Sciatic nerve (tissue), 2 donors: ENCODE measurements around the gene MATK. TPM values are rescaled to one million over a fixed set of nuclear protein-coding genes. Genes with fewer than 3 reads are reported as not detected.
"Not testable (repeated sequence)": the region's sequence is repeated elsewhere in the genome, so short reads cannot be mapped to it uniquely, and the experiment has no call there.

ENCODE experiments used
- ATAC-seq: fragments of 200-7000 bp; cut with Tn5 transposase; one replicate; pipeline ENCODE4 v1.9.1; 2020; ENCODE audit warnings: mild to moderate bottlenecking, moderate library complexity
- DNase-seq: peaks from one replicate; pipeline ENCODE4 v3.0.0-alpha.2; 2020; ENCODE audit warnings: low spot score
- intact Hi-C: fragments of 100-400 bp; cut with DNase I; formaldehyde crosslinking; loops from one replicate; pipeline ENCODE4 v1.14.2; 2022
- total RNA-seq: library from RNA; stranded (reverse); fragmentation: NEBNext Ultra II Directional; extraction: Animal tissue kit (Norgen Biotek cat#: 25700); gene quantifications from one replicate; pipeline ENCODE4 v1.2.1, GENCODE V29; 2021
- donor health status: DM: no; HTN: no; CAD: no.
- donor health status: DM: no; HTN: no; CAD: no.

The MATK gene
- total RNA-seq, 1 donor from 2014 or later = 1.6 TPM

DNA sequence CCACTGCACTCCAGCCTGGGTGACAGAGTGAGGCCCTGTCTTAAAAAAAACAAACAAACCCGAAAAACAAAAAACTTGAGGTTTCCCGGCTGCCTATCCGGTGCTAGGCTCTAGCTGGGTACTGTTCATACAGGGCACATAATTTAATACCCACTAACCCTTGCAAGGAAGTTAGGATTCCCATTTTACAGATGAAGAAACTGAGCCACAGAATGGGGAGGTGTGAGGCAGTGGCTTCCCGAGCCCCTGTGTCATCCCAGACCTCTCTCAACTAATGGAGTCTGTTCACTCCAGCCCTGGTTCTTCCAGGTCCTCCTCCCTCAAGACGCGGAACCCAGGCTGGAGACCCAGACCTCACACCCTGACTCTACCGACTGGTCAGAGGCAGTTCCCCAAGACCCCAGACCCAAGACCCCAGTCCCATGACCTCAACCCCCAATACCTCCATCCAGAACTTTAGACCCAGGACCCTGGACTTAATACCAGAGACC, 25.3 kb downstream of the MATK start:
- DNase-seq (no peak), ATAC-seq (no peak)
- intact Hi-C loops = no loop called here

DNA sequence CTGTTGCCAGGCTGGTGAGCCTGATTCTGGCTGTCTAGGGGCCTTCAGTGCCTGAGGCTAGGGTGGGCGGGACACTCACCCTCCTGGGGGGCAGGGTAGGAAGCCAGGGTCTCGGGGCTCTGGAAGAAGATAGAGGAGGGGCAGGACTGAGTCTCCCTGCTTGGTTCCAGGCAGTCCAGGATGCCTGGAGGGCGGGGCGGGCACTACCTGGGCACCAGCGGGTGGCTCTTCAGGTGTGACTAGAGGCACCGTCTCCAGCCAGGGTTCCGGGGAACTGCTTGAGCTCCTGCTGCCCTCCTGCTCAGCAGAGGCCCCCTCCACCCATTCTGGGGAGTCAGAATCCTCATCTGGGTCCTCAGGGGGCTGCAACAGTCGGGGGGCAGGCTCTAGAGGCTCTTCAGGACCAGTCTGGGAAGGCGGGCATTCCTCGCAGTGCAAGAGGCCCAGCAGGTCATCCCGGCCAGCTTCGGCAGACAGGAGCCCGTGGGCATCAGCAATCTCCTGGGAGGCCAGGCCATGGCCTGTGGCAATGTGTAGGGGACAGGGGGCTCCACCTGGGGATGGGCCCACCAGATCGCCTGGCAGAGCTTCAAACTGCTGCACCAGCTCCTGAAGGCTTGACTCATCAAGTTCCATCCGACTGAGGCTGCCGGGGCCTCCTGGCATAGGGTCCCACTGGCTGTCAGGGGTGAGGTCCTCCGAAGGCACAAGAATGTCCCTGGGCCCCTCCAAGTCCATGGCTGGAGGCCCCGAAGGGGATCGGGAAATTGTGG, 26.5 kb downstream of the MATK start:
- ATAC-seq (no peak), DNase-seq (no peak)
- intact Hi-C loops = no loop called here

DNA sequence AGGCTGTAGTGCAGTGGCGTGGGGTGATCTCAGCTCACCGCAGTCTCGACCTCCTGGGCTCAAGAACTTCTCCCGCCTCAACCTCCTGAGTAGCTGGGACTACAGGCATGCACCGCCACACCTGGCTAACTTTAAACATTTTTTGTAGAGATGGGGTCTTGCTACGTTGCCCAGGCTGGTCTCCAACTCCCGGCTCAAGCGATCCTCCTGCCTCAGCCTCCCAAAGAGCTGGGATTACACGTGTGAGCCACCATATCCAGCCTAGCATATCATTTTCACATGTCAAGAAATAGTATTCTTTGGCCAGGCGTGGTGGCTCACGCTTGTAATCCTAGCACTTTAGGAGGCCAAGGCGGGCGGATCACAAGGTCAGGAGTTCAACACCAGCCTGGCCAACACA, 27.9 kb downstream of the MATK start:
- intact Hi-C loops = not testable (repeated sequence)

DNA sequence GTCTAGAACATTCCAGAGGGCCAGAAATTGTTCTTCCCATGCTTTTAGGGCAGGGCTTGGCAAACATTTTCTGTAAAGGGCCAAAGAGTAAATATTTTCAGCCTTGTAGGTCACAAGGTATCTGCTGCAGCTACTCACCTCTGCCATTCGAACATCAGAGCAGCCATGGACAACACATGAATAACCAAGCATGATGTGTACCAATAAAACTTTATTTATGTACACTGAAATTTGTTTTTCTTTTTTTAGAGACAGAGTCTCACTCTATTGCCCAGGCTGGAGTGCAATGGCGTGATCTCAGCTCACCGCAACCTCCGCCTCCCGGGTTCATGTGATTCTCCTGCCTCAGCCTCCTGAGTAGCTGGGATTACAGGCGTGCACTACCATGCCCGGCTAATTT, 28.5 kb downstream of the MATK start:
- intact Hi-C loops, DNase-seq, ATAC-seq: not testable (repeated sequence)

More for the DNA sequence above, 27.9 kb downstream of the MATK start:
- DNase-seq, ATAC-seq: not testable (repeated sequence)

DNA sequence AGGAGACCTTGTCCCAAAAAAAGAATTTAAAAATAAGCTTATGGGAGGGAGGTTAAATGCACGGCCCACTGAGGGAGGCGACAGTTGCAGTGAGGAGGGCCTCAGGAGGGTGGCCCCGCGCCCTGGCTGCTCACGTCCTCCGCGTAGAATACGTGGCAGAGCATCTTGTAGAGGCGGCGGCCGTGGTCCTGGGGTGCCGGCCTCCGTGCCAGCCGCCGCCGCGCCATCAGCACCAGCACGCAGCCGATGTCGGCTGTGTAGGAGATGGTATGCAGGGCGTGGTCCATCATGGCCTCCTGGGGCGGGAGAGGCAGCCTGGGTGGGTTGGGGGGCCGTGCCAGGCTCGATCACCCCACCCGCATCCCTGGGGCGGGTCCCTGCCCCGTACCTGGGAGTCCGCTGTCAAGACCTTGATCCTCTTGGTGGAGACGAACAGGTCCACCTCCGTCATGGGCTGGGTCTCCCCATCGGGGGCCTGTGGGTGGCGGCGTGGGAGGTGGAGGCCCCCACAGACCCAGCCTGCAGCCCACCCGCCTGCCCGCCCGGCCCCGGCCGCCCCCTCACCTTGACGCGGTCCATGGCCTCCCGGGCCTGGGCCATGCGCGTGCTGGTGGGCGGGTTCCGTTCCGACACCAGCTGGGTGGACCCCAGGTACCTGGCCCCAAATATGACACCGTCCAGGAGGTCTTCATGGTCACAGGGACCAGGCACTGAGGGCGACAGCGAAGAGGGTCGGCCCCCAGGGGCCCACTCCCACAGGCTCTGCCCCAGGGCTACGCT, 32.4 kb downstream of the MATK start:
- no peak for ATAC-seq
- intact Hi-C loops = no loop called here
- no peak for DNase-seq

DNA sequence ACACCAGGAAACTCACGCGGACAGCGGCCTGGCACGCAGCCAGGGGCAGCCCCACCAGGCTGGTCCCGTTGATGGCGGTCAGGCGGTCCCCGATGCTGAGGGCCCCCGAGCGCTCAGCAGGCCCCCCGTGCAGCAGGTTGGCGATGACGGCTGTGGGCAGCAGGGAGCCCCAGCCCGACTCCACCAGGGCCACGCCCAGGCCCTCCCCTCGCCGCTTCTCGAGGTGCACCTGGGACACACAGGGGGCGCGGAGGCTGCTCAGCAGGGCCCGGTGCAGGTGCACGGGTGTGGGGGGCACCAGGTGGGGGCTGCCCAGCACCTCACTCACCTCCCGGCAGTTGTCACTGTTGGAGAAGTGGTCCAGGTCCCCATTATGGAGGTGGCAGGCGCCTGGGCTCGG, 33.7 kb downstream of the MATK start:
- ATAC-seq = no peak
- no peak for DNase-seq
- intact Hi-C loops = no loop called here

DNA sequence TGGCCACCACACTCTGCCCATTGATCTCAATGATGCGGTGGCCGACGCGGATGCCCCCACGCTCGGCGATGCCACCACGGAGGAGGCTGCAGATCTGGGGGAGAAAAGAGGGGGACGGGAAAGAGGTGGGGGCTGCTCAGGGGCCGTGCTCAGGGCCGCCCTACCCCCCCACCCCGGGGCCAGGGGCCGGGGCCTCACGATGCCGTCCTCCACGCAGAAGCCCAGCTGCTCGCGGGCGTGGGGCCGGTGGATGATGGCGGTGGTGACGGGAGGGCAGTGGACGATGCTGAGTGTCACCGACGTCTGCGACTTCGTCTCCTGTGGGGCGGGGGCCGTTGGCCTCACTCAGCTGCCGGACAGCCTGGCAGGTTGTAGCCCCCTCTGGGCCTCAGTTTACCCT, 34.9 kb downstream of the MATK start:
- intact Hi-C loops = no loop called here
- ATAC-seq (no peak), DNase-seq (no peak)

DNA sequence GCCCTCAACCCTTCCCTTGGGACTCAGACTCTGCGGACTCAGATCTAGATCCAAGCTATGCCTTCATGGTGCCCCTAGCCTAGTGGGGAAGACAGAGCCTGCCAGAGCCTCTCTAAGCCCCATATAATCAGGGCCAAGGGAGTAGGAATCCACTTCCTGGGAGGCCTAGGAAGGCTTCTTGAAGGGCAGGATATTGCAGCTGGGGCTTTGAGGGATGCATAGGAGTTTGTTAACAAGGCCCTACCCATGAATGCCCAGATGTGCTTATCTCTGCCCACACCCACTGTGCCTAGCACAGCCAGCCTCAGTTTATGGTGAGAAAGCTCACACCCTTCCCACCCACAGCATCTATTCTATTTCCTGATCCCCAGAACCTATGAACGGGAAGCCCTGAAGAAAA, 36.0 kb downstream of the MATK start:
- ATAC-seq (no peak), DNase-seq (no peak)
- intact Hi-C loops = no loop called here

DNA sequence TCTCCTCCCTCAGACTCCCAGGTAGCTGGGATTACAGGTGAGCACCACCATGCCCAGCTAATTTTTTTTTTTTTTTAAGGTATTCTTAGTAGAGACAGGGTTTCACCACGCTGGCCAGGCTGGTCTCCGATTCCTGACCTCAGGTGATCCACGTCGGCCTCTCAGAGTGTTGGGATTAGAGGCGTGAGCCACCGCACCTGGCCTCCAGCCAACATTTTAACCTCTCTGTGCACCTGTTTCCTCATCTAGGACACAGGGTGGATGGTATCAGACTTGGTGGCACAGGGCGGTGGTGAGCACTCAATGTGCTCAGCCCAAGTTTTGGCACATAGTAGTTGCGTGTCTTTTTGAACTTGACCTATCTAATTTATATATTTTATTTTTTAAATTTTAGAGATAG, 37.2 kb downstream of the MATK start:
- intact Hi-C loops = no loop called here
- ATAC-seq (no peak), DNase-seq (no peak)

DNA sequence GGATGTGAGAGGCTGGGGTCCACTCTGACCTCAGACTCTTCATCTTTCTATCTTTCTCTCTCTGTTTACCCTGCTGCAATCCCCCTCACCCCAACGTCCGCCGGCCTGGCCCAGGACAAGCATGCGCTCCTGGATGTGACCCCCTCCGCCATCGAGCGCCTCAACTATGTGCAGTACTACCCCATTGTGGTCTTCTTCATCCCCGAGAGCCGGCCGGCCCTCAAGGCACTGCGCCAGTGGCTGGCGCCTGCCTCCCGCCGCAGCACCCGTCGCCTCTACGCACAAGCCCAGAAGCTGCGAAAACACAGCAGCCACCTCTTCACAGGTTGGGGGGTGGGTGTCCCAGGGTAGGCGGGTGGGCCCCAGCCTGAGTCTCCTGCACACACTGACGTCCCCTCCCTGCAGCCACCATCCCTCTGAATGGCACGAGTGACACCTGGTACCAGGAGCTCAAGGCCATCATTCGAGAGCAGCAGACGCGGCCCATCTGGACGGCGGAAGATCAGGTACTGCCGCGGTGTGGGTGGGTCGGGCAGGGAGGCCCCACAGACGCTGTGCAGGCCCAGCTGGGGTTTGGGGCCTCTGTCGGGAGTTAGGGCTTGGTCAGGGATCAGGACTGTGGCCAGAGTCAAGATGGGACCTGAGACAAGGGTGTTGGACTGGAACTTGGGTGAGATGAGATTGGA, 39.7 kb downstream of the MATK start:
- DNase-seq (no peak), ATAC-seq (no peak)
- intact Hi-C loops = no loop called here

DNA sequence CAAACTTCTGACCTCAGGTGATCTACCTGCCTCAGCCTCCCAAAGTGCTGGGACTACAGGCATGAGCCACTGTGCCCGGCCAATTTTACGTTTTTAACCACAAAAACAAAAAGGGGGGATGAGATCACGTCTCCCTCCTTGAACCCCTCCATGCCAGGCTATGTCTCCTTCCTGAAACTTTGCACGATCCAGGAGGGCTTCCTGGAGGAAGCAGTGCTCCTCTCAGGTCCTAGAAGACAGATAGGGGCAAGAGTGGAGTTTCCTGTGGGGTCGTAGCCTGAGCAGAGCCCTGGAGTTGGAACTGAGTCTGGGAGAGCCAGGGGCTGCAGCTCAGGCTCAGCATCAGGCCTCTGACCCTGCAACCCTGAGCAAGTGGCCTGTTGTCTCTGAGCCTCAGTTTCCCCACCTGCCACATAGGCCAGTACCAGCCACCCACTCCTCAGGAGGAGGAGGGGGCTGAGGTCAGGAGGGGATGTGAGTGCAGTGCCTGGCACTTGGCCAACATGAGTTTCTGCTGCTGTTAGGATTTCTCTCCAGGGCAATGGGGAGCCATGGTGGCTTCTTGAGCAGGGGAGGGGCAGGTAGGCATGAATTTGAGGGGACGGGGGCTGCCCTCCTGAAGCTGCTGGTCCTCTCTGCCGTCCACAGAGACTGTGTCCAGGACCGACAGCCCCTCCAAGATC, 40.7 kb downstream of the MATK start:
- no peak for ATAC-seq
- no peak for DNase-seq
- intact Hi-C loops = no loop called here

DNA sequence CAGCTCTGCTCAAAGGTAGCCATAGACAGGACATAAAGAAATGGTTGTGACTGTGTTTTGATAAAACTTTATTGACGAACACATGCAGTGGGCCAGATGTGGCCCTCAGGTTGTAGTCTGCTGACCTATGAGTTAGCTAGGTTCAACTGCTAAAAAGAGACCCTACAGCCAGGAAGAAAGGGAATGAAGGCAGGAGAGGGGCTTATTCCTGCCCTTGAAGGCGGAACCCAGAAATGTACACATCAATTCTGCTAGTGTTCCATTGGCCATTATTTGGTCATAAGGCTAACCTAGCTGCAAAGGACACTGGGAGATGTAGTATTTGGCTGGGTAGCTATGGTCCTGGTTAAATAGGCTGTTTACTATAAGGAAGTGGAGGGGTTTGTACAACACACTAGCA, 42.7 kb downstream of the MATK start:
- ATAC-seq = no peak
- intact Hi-C loops = no loop called here
- DNase-seq = no peak

DNA sequence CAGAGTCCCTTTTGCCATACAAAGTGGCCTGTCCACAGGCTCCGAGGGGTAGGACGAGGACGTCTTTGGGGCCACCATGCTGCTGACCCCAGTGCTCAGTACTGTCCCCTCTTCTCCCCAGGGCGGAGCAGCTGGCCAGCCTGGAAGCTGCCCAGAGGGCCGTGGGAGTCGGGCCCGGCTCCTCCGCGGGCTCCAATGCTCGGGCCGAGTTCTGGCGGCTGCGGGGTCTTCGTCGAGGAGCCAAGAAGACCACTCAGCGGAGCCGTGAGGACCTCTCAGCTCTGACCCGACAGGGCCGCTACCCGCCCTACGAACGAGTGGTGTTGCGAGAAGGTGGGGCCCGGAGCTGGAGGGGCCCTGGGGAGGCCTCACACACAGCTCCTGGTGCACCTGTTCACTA, 45.8 kb downstream of the MATK start:
- intact Hi-C loops = no loop called here
- ATAC-seq (no peak), DNase-seq (no peak)

DNA sequence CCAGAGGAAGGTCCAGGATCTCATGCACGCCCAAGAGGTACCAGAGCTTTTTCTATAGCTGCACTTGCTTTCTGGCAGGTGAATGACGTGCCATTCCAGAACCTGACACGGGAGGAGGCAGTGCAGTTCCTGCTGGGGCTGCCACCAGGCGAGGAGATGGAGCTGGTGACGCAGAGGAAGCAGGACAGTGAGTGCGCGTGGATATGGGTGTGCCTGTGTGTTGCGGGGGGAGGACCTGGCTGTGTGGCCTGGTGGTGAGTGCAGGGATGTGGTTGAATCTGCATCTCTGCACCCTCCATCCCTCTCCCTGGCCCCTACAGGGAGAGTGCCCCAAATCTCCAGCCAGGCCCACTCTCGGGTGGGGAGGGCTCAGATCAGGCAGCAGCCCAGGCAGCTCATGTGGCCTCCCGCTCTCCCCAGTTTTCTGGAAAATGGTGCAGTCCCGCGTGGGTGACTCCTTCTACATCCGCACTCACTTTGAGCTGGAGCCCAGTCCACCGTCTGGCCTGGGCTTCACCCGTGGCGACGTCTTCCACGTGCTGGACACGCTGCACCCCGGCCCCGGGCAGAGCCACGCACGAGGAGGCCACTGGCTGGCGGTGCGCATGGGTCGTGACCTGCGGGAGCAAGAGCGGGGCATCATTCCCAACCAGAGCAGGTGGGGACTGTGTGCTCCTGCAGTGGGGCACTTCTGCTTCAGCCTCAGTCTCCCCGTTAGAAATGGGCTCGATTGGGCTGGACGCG, 47.5 kb downstream of the MATK start:
- DNase-seq = no peak
- no peak for ATAC-seq
- intact Hi-C loops = no loop called here

DNA sequence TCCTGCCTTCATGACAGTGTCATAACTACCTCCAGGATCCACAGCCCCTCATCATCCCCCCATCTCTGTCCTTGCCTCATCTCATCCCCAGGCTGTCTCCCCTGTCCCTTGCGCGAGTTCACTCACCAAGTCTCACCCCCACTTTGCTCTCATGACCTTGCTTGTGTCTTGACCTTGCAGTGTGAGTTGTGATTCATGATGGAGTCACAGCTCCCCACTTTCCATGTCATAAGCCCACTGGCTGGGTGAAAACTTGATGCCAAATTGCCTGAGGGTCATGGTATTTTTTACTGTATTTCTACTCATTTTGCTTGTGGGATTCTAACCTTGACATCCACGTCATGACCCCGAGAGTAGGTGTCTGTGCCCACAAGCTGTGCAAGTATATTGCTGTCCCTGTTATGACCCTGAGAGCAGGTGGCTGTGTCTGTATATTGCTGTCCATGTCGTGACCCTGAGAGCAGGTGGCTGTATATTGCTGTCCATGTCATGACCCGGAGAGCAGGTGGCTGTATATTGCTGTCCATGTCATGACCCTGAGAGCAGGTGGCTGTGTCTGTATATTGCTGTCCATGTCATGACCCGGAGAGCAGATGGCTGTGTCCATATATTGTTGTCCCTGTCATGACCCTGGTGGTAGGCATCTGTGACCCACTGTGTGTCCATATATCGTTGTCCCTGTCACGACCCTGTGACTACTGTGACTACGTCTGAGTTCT, 48.5 kb downstream of the MATK start:
- intact Hi-C loops = no loop called here
- DNase-seq (no peak), ATAC-seq (no peak)

DNA sequence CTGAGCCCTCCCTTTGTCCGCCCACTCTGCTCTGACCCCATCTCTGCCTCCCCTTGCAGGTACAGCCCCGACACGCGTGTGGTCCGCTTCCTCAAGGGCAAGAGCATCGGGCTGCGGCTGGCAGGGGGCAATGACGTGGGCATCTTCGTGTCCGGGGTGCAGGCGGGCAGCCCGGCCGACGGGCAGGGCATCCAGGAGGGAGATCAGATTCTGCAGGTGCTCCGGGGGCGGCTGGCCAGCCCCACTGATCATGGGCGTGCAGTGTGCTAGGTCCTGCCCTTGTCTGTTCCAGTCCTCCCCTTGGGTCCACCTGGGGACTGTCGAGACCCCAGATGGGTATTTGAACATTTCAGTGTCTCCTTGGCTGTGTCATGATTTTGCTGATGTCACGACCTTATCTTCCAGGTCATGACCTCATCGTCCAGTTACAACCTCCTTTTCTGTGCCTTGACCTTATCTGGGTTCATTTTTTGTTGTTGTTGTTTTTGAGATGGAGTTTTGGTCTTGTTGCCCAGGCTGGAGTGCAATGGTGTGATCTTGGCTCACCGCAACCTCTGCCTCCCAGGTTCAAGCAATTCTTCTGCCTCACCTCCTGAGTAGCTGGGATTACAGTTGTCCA, 50.0 kb downstream of the MATK start:
- DNase-seq (no peak), ATAC-seq (no peak)
- intact Hi-C loops = no loop called here

DNA sequence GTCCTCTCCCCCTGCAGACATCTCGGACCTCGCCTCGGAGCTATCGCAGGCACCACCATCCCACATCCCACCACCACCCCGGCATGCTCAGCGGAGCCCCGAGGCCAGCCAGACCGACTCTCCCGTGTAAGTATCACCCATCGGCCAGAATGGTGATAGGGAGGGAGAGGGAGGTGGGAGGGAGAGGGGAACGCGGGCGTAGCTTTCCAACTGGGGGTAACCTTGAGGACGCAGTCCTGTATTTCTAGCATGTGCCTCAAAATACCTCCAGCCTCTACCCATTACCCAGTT, 51.9 kb downstream of the MATK start:
- DNase-seq = no peak
- intact Hi-C loops = no loop called here
- ATAC-seq = no peak
